UCSD-AML1 (cell line): ENCODE results near the gene MFSD2A.
A peak's percentile ranks its signal among the peaks of the same experiment; 100 is the strongest.
"Not testable (repeated sequence)": the region's sequence is repeated elsewhere in the genome, so short reads cannot be mapped to it uniquely, and the experiment has no call there.

Source experiments
- DNase-seq: peaks from one replicate; lab custom pipeline; 2025; ENCODE audit not compliant: unreplicated experiment; lab: John Stamatoyannopoulos, UW

MFSD2A gene

DNA sequence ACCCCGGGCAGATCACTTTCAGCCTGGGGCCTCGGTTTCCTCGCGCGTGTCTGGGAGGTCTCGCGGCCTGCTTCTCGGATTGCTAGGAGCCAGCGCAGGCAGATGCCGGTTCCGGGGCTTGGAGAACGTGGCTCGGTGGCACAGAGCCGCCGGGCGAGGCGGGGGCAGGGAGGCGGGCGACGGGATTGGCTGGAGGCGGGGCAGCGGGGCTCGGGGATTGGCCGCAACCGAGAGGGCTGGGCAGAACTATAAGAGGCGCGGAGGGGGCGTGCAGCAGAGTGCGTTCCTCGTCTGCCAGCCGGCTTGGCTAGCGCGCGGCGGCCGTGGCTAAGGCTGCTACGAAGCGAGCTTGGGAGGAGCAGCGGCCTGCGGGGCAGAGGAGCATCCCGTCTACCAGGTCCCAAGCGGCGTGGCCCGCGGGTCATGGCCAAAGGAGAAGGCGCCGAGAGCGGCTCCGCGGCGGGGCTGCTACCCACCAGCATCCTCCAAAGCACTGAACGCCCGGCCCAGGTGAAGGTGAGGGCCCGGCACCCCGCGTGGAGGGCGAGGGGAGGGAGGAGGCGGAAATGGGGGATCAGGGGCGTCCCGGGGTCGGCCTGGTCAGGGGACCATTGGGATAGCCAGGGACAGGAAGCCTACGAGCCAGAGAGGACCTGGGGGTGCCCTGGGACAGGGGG lies at the start of gene MFSD2A:
MFSD2A (plus strand) TSS at position 276 of the 677 bp plus-strand sequence; CDS start at position 424, 148 bp downstream.
- peak; percentile 91 for DNase-seq

DNA sequence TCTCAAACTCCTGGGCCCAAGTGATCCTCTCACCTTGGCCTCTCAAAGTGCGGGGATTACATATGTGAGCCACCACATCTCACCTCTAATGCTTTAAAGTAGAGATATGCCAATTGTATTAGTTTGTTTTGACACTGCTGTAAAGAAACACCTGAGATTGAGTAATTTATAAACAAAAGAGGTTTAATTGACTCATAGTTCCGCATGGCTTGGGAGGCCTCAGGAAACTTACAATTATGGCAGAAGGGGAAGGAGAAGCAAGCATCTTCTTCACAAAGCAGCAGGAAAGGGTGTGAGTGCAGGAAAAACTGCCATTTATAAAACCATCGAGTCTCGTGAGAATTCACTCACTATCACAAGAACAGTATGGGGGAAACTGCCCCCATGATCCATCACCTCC lies 49.8 kb upstream of the MFSD2A start:
- no peak for DNase-seq

GRCh38 chr1:39907528-39908453 lies 47.2 kb upstream of the MFSD2A start:
- DNase-seq, result no peak

DNA sequence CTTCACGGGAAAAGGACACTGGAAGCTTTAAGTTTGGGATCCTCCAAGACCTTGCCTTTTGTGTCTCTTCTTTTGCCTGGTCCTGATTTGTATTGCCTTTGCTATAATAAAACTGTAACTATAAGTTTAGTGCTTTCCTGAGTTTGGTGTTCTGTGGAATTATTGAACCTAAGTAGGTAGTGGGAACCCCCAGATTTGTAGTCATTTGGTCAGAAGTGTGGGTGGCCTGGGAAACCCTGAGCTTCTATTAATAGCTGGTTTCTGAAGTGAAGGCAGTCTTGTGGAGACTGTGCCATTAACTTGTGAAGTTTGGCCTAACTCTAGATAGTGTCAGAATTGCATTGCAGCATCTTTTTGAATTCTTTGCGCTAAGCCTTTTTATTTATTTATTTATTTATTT lies 46.4 kb upstream of the MFSD2A start:
- no peak for DNase-seq

- DNase-seq, result no peak
These were observed 44.7 kb upstream of the MFSD2A start for GRCh38 chr1:39910263-39910662.

- not testable (repeated sequence) for DNase-seq
These were observed 41.8 kb upstream of the MFSD2A start for GRCh38 chr1:39913136-39913535.

DNA sequence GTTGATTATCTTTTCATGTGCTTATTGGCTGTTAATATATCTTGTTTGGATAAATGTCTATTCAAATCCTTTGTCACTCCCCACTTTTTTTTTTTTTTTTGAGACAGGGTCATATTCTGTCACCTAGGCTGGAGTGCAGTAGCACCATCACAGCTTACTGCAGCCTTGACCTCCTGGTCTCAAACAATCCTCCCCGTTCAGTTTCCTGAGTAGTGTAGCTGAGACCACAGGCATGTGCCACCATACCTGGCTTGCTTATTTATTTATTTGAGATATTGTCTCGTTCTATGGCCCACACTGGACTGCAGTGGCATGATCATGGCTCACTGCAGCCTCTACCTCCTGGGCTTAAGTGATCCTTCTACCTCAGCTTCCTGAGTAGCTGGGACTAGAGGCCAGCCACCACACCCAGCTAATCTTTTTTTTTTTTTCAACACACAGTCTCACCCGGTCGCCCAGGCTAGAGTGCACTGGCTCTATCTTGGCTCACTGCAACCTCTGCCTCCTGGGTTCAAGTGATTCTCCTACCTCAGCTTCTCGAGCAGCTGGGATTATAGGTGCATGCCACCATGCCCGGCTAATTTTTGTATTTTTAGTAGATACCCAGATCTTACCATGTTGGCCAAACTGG lies 39.3 kb upstream of the MFSD2A start:
- no peak for DNase-seq

DNA sequence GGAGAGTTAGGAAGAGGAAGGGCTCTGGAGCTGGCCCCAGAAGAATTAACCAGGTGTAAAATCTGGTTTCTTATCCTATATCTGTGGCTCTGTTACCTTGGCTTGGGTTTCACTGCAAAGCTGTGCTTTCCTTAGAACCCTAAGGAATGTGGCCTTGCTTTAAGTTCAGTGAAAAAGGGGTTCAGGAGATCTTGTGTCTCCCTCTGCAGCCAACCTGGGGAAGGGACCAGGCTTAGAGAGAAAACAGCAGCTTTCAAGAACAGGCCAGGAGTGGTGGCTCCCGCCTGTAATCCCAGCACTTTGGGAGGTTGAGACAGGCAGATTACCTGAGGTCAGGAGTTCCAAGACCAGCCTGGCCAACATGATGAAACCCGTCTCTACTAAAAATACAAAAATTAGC lies 37.1 kb upstream of the MFSD2A start:
- DNase-seq, result no peak

DNA sequence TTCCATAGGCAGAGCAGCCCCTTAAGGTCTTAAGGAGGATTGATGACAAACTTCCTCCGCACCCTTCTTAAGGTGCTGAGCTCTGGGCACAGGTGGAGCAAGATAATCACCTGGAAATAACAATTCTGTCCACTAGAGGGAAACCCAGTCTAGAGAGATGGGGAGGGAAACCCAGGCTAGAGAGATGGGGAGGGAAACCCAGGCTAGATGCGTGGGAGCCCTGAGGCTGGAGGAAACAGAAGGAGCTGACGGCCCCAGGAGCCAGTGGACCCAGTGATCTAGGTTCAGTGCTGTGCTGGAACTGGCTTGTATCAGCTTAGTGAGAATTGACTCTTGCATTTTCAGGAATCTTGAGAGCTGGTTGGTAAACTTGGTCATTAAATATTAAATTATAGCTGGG lies 35.4 kb upstream of the MFSD2A start:
- peak; percentile 61 for DNase-seq

- no peak for DNase-seq
These were observed 32.7 kb upstream of the MFSD2A start for GRCh38 chr1:39922251-39922688.

DNA sequence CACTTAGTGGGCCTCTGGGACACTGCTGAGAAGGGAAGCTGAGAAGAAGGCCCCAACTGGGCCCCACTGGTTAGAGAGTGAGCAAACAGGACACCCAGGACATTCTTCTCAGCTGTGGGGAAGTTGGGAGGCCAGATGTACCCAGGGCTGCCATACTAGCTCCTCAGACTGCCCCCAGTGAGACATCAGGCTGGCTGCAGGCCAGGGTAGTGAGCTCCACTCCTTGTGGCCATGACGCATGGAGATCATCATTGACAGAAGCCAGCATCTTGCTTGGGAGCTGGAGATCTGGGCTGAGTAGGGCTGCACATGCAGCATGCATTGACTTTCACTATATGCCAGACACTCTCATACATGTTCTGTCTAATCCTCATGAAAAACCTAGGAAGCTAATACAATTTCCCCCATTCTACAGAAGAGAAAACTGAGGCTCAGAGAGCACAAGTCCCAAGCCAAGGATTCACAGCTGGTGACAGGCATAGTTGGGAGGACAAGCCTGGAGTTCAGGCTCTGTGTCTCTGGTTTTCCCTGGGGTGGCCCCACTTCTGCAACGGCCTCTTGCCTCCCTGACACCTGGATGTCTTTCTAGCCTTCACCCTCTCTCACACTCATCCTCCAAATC lies 29.1 kb upstream of the MFSD2A start:
- no peak for DNase-seq

- peak; percentile 34 for DNase-seq
These were observed 28.6 kb upstream of the MFSD2A start for GRCh38 chr1:39926343-39926793.

GRCh38 chr1:39926820-39927219 lies 28.1 kb upstream of the MFSD2A start:
- DNase-seq, result no peak

DNA sequence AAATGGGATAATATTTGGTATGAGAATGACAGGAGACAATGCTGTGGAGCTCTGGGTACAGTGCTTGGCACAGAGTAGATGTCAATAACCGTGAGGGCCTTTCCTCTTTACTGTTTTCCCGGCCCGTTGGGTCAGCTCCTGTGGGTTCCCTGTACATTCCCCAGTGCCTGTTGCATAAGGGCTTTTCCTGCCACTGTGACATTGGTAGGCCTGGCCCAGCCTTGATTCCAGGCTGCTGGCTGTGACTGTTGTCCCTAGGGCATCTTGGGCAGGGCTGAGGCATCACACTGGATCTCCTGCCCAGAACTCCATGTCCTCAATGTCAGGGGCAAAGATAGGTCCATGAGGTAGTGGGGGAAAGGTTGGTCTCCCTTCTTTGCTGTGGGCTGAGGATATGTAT lies 27.4 kb upstream of the MFSD2A start:
- no peak for DNase-seq

- no peak for DNase-seq
These were observed 25.9 kb upstream of the MFSD2A start for GRCh38 chr1:39928809-39929587.

DNA sequence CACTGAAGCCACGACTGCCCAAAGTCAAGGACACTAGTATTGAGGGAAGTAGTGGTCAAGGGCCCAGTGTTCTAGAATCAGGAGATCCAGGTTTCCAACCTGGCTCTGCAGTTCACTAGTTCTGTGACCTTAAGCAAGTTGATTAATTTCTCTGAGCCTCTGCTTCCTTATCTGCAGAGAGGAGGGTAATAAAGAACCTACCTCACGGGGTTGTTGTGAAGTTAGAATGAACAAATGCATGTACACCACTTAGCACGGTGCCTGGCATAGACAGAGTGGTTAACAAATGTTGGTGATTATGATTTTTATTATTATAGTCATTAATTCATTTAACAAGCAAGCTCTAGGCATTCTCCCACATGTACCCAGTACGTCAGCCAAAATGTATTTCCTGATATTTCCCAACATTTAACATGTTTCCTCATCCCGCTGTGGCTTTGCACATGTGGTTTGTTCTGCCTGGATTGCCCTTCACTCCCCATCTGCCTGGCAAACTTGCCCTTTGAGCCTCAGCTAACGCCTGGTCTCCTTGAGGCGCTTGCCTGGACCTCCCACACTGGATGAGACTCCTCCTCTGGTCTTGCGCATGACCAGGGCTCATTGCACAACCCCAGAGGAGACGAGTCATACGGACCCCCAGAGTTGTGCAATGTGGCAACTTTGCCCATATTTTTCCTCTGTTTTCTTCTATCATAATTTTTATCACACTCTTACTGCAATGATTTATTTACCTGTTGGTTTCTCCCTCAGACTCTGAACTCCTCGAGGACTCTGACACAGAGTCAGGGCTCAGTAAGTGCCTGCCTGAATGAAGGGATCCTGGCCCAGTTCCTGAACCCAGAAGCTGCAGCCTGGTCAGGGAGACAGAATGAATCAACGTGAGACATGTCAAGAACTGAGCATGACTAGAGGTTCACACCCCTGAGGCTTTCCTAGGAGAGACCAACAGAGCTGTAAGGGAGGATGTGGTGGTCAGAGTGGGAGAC lies 20.7 kb upstream of the MFSD2A start:
- peak; percentile 46 for DNase-seq

DNA sequence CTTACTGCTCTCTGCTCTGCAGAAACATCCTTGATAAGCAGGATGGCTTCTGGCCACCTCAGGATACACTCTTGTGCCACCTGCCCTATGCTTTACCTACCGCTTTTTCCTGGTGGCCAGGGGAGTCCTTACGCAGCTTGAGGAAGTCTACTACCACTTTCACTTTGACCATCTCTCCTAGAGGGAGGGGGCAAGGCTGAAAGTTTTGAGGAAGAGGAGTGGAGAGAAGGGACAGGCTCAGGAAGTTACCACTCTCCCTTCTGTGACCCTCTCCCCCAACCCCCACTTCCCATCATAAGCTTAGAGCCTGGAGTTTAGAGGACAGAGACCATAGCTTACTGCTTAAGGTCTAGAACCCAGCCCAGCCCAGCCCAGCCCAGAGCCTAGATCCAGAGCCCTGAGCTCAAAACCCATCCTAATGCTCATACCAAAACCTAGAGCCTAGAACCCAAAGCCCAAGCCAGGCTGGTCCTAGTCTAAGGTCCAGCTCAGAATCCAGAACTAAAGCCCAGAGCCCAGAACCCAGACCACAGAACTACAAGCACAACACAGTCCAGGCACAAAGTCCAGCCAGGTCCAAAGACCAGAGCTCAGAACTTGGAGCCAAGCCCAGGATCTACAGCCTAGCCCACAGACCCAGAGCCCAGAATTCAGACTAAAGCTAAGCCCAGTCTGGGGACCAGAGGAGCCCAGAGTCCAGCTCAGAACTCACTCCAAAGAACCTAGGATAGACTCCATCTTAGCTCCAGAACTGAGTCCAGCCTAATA lies 18.0 kb upstream of the MFSD2A start:
- DNase-seq, result peak; percentile 50

GRCh38 chr1:39938856-39939255 lies 16.1 kb upstream of the MFSD2A start:
- DNase-seq, result no peak
